Mesenchymal stem cell (in vitro differentiated cells and primary cell): Measurements from ENCODE around the gene SPINT2.
A peak's percentile ranks its signal among the peaks of the same experiment; 100 is the strongest.

ENCODE experiments used
- DNase-seq: peaks from one replicate; pipeline ENCODE4 v3.0.0-alpha.2; 2013
- H2AFZ ChIP-seq: one replicate; pipeline ENCODE4 v1.6.1; 2013; ENCODE audit warnings: low read depth, mild to moderate bottlenecking, control low read depth, inconsistent platforms, low read length, moderate library complexity
- H2AK5ac ChIP-seq: 2 replicates; pipeline ENCODE4 v1.6.1; 2013; ENCODE audit warnings: low read length, moderate library complexity, mild to moderate bottlenecking, inconsistent platforms; ENCODE audit not compliant: severe bottlenecking
- H2BK120ac ChIP-seq: one replicate; pipeline ENCODE4 v1.6.1; 2013; ENCODE audit warnings: low read depth, mild to moderate bottlenecking, inconsistent platforms, low read length, moderate library complexity
- H2BK12ac ChIP-seq, 2 experiments: one replicate each; pipeline ENCODE4 v1.6.1; 2013; ENCODE audit warnings: inconsistent platforms in 2 of 2, low read length in 2 of 2, mild to moderate bottlenecking in 2 of 2, moderate library complexity in 2 of 2, control low read depth in 1 of 2
- H2BK15ac ChIP-seq: one replicate; pipeline ENCODE4 v1.6.1; 2013; ENCODE audit warnings: mild to moderate bottlenecking, low read depth, inconsistent platforms; ENCODE audit not compliant: poor library complexity, severe bottlenecking
- H2BK5ac ChIP-seq: 2 replicates; pipeline ENCODE4 v1.6.1; 2013; ENCODE audit warnings: low read depth, mild to moderate bottlenecking, low read length, control low read depth, inconsistent platforms; ENCODE audit not compliant: poor library complexity, severe bottlenecking
- H3K14ac ChIP-seq, 2 experiments: one replicate each; pipeline ENCODE4 v1.6.1; 2013; ENCODE audit warnings: inconsistent platforms in 2 of 2, low read length in 2 of 2, control low read depth in 1 of 2, mild to moderate bottlenecking in 1 of 2, moderate library complexity in 1 of 2
- H3K18ac ChIP-seq, 2 experiments: one replicate each; pipeline ENCODE4 v1.6.1; 2013; ENCODE audit warnings: inconsistent platforms in 2 of 2, low read length in 2 of 2, control low read depth in 1 of 2, low read depth in 1 of 2, mild to moderate bottlenecking in 1 of 2
- H3K23ac ChIP-seq, 2 experiments: one replicate each; pipeline ENCODE4 v1.6.1; 2013; ENCODE audit warnings: inconsistent platforms in 2 of 2, low read length in 2 of 2, mild to moderate bottlenecking in 2 of 2, moderate library complexity in 2 of 2, control low read depth in 1 of 2
- H3K27ac ChIP-seq: 2 replicates; pipeline ENCODE4 v1.5.1; 2013; ENCODE audit warnings: mild to moderate bottlenecking, moderate library complexity, low read length, control low read depth, inconsistent platforms; ENCODE audit not compliant: poor library complexity, severe bottlenecking
- H3K27me3 ChIP-seq, 2 experiments: 2 replicates each; pipeline versions ENCODE4 v1.6.1 to v1.7.0; 2013; ENCODE audit warnings: low read length in 2 of 2, mild to moderate bottlenecking in 2 of 2, moderate library complexity in 2 of 2, control low read depth in 1 of 2, inconsistent platforms in 1 of 2; ENCODE audit not compliant: control insufficient read depth in 1 of 2, insufficient read depth in 1 of 2
- H3K36me3 ChIP-seq, 2 experiments: 2 replicates each; pipeline versions ENCODE4 v1.6.1 to v1.7.0; 2013; ENCODE audit warnings: low read length in 2 of 2, control low read depth in 1 of 2, inconsistent platforms in 1 of 2, low read depth in 1 of 2, mild to moderate bottlenecking in 1 of 2; ENCODE audit not compliant: insufficient read depth in 2 of 2, control insufficient read depth in 1 of 2
- H3K4ac ChIP-seq, 2 experiments: one replicate each; pipeline ENCODE4 v1.6.1; 2013; ENCODE audit warnings: inconsistent platforms in 2 of 2, low read length in 2 of 2, mild to moderate bottlenecking in 2 of 2, moderate library complexity in 2 of 2, control low read depth in 1 of 2, low read depth in 1 of 2
- H3K4me1 ChIP-seq: 2 replicates; pipeline ENCODE4 v1.6.1; 2013; ENCODE audit warnings: low read depth, low read length, control low read depth; ENCODE audit not compliant: control insufficient read depth, insufficient read depth
- H3K4me2 ChIP-seq: 2 replicates; pipeline ENCODE4 v1.6.1; 2013; ENCODE audit warnings: low read length, mild to moderate bottlenecking, inconsistent platforms; ENCODE audit not compliant: poor library complexity, severe bottlenecking
- H3K4me3 ChIP-seq, 2 experiments: 2 replicates each; pipeline versions ENCODE4 v1.5.1 to v1.7.0; 2013; ENCODE audit warnings: low read length in 2 of 2, mild to moderate bottlenecking in 2 of 2, control low read depth in 1 of 2, low read depth in 1 of 2; ENCODE audit not compliant: insufficient read depth in 1 of 2
- H3K79me1 ChIP-seq: replicated peaks from 2 replicates; pipeline ENCODE4 v1.6.1; 2013; ENCODE audit warnings: mild to moderate bottlenecking, control low read depth, low read length, inconsistent platforms; ENCODE audit not compliant: poor library complexity, severe bottlenecking
- H3K9ac ChIP-seq: 2 replicates; pipeline ENCODE4 v1.7.0; 2013; ENCODE audit warnings: mild to moderate bottlenecking, low read length, moderate library complexity
- H3K9me3 ChIP-seq: 2 replicates; pipeline ENCODE4 v1.7.0; 2013; ENCODE audit warnings: mild to moderate bottlenecking, low read length; ENCODE audit not compliant: control insufficient read depth
- H4K8ac ChIP-seq: one replicate; pipeline ENCODE4 v1.6.1; 2013; ENCODE audit warnings: inconsistent platforms, mild to moderate bottlenecking, low read length, moderate library complexity
- H4K91ac ChIP-seq: one replicate; pipeline ENCODE4 v1.6.1; 2013; ENCODE audit warnings: mild to moderate bottlenecking, low read length, inconsistent platforms
- WGBS: methylation state at CpG from one replicate; pipeline ENCODE4 v1.1.7; 2013; ENCODE audit warnings: mixed read lengths; 5-methylcytosine and 5-hydroxymethylcytosine counted together

Gene SPINT2

GRCh38 chr19:38262585-38263268 is 1.6 kb upstream of the SPINT2 start:
- Histone ChIP-seq H2AK5ac (no peak overlapping the region), H3K79me1 (no peaks in the 10 kb centered on the region), H3K23ac (no peak overlapping the region), H3K4ac (no peak overlapping the region), H2BK15ac (no peak overlapping the region), H2BK120ac (no peak overlapping the region), H3K18ac (no peak overlapping the region), H3K27ac (no peak overlapping the region), H4K8ac (no peak overlapping the region), H3K4me3 (no peak overlapping the region), H3K36me3 (no peaks in the 10 kb centered on the region), H3K14ac (no peak overlapping the region), H3K9me3 (no peaks in the 10 kb centered on the region), H3K9ac (no peak overlapping the region), H4K91ac (no peak overlapping the region), H3K4me2 (no peak overlapping the region), H2BK5ac (no peak overlapping the region), H3K4me1 (peaks cover 38% of the 10 kb centered on the region), H2AFZ (no peak overlapping the region), H3K27me3 (peaks cover 0 to 26% of the 10 kb centered on the region in 2 experiments), H2BK12ac (no peak overlapping the region)
- WGBS = 100% methylated on average over 6 of the region's 7 CpGs
- DNase-seq = no peak

DNA sequence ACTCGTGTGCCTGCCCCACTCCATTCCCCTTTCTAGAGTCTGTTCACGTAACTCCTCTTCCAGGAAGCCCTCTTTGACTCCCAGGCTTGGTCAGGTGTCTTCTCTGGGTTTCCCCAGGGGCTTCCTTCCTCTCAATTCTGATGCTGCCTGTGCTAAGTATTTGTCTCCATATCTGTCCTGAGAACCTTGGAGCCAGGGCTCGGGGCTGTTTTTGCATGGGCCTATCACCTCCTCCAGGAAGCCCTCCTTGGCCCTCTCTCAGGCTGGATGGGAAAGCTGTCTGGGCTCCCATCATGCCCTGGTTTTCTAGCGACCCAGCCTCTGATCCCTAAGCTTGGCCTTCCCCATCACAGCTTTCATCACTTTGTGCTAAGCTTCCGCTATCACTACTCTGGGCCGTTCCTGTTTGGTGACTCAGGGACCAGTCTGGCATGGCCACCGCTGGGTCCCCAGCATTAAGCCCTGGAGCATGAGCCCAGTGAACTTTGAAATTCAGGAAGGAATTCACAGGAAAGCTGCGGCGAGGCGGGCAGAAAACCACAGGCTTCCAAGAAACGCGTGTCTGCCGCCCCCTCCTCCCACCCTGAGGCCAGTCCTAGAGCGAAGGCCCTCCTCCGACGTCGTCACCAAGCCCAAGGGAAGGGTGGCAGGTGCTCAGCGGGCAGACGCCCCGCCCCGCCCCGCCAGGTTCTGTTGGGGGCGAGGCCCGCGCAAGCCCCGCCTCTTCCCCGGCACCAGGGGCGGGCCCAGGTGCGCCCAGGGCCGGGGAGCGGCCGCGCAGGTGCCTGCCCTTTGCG is 486 bp upstream of the SPINT2 start:
- Histone ChIP-seq H2BK12ac (peak overlapping the region in 1 of 2 experiments; percentile 66), H3K9me3 (no peaks in the 10 kb centered on the region), H2BK15ac (peak overlapping the region; percentile 61), H3K9ac (no peak overlapping the region), H2AK5ac (peak overlapping the region; percentile 50), H2BK120ac (no peak overlapping the region), H2AFZ (peak overlapping the region; percentile 60), H3K27ac (peak overlapping the region; percentile 52), H3K27me3 (peaks cover 0 to 26% of the 10 kb centered on the region in 2 experiments), H3K18ac (peak overlapping the region; percentile 52 to 86), H4K91ac (no peak overlapping the region), H2BK5ac (no peak overlapping the region), H3K79me1 (peaks cover 2% of the 10 kb centered on the region), H3K4me3 (peak overlapping the region; percentile 74 to 75), H4K8ac (peak overlapping the region; percentile 95), H3K4ac (peak overlapping the region in 1 of 2 experiments; percentile 37), H3K23ac (peak overlapping the region in 1 of 2 experiments; percentile 79), H3K4me1 (peaks cover 44% of the 10 kb centered on the region), H3K36me3 (no peaks in the 10 kb centered on the region), H3K14ac (no peak overlapping the region), H3K4me2 (peak overlapping the region; percentile 96)
- 7% methylated on average over 32 of the region's 34 CpGs for WGBS
- peak; percentile 70 for DNase-seq

DNA sequence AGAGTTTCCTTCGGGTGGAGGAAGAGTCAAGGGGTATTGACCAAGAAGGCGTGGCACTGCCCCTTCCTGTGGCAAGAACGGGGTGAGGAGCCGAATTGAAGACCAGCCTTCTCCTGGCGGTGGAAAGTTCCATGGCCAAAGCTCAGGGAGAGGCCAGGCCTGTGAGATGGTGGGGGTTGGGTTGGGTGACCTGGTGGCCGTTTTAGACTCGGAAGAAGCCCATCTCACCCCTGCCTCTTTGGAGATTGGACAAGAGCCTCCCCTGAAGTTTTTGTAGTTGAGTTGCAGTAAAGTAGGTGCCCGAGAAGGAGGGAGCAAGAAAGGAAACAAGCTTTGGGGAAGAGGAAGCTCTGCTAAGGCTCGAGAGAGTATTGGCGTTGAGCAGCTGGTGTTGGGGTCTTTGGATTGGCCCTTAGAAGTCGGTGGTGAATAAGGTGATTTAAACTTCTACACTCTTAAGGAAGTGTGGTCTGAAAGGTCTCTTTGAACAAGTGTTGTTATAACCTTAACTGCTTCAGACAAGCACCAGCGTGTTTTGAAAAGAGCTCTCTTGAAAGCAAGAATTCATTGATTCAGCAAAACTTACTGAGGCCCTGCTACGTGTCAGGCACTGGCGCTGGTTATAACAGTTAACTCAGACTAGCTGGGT is 964 bp downstream of the SPINT2 start:
- Histone ChIP-seq H3K79me1 (peaks cover 3% of the 10 kb centered on the region), H3K4ac (no peak overlapping the region), H3K23ac (no peak overlapping the region), H2BK15ac (no peak overlapping the region), H4K91ac (peak overlapping the region; percentile 67), H3K18ac (peak overlapping the region; percentile 5 to 19), H3K4me1 (peaks cover 44% of the 10 kb centered on the region), H2AK5ac (peak overlapping the region; percentile 23), H3K4me3 (peak overlapping the region in 1 of 2 experiments; percentile 75), H2BK12ac (no peak overlapping the region), H3K9ac (no peak overlapping the region), H2BK120ac (no peak overlapping the region), H3K27me3 (peaks cover 0 to 26% of the 10 kb centered on the region in 2 experiments), H3K14ac (no peak overlapping the region), H2AFZ (peak overlapping the region; percentile 10), H4K8ac (peak overlapping the region; percentile 95), H2BK5ac (peak overlapping the region; percentile 26), H3K9me3 (no peaks in the 10 kb centered on the region), H3K27ac (peak overlapping the region; percentile 75), H3K36me3 (no peaks in the 10 kb centered on the region), H3K4me2 (peak overlapping the region; percentile 96)
- 48% methylated on average over 14 of the region's 14 CpGs for WGBS
- no peak for DNase-seq
